ENCODE measurements around the gene MAN2A1.

- TF ChIP-seq, protein P1, sequence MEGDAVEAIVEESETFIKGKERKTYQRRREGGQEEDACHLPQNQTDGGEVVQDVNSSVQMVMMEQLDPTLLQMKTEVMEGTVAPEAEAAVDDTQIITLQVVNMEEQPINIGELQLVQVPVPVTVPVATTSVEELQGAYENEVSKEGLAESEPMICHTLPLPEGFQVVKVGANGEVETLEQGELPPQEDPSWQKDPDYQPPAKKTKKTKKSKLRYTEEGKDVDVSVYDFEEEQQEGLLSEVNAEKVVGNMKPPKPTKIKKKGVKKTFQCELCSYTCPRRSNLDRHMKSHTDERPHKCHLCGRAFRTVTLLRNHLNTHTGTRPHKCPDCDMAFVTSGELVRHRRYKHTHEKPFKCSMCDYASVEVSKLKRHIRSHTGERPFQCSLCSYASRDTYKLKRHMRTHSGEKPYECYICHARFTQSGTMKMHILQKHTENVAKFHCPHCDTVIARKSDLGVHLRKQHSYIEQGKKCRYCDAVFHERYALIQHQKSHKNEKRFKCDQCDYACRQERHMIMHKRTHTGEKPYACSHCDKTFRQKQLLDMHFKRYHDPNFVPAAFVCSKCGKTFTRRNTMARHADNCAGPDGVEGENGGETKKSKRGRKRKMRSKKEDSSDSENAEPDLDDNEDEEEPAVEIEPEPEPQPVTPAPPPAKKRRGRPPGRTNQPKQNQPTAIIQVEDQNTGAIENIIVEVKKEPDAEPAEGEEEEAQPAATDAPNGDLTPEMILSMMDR (conservative IDR thresholded peaks at IDR 0.05 in 1 of 2, IDR thresholded peaks at IDR 0.05 in 1 of 2; ENCODE audit: extremely low read depth in 1 of 2, insufficient read depth in 1 of 2, low read depth in 1 of 2, low read length in 2 of 2), result no peak
- TF ChIP-seq EZH2 (IDR thresholded peaks at IDR 0.05; ENCODE audit: borderline replicate concordance, low read length), result no peak
Measured at GRCh38 chr5:109848130-109848529, 158.4 kb downstream of the MAN2A1 start.

Data from mammary epithelial cell (primary cell).